Measurements from ENCODE around the gene ASMTL. TPM values are rescaled to one million over a fixed set of nuclear protein-coding genes. Genes with fewer than 3 reads are reported as not detected.
A peak's percentile ranks its signal among the peaks of the same experiment; 100 is the strongest.

The ASMTL gene
- total and polyA plus RNA-seq, 8 donors = 11.2 to 25.9 (median 16.3) TPM

DNA sequence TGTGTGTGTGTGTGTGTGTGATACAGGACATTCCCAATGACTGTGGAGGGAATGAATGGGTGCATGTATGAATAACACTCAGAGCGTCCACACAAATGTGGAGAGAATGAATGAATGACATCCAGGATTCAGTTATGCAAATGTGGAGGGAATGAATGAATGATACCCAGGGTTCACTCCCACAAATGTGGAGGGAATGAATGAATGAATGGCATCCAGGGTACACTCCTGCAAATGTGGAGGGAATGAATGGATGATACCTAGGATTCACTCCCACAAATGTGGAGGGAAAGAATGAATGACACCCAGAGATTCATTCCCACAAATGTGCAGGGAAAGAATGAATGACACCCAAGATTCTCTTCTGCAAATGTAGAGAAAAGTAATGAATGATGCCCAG is 36.0 kb upstream of the ASMTL start:
- H3K9me3 ChIP-seq = no peaks in the 10 kb centered on the region
- no peak for FAIRE-seq

DNA sequence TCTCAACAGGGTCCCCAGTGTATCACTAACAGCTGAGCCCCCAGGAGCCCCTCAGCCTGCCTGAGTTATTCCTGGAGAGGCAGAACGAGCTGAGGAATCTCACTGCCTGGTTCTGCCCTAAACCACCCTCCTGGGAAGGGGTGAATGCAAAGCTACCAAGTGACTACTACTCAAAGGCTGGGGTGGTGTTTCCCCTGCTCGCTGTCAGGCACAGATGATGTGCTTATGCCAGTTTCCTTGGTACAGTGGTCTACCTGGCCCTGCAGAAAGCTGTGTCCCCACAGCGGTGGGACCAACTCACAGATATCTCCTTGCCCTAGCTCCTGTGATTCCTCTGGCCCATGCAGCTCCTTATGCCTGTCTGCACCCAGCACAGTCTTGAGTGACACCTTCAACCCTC is 35.4 kb upstream of the ASMTL start:
- Histone ChIP-seq H3K9me3 (no peaks in the 10 kb centered on the region), H3K4me3 (no peak overlapping the region), H3K27me3 (peaks cover 0 to 8% (median 0%) of the 10 kb centered on the region in 4 donors), H3K4me1 (no peaks in the 10 kb centered on the region), H3K36me3 (no peaks in the 10 kb centered on the region), H3K27ac (no peak overlapping the region)
- no peak for FAIRE-seq
- no peak for ATAC-seq
- TF ChIP-seq, protein P1, sequence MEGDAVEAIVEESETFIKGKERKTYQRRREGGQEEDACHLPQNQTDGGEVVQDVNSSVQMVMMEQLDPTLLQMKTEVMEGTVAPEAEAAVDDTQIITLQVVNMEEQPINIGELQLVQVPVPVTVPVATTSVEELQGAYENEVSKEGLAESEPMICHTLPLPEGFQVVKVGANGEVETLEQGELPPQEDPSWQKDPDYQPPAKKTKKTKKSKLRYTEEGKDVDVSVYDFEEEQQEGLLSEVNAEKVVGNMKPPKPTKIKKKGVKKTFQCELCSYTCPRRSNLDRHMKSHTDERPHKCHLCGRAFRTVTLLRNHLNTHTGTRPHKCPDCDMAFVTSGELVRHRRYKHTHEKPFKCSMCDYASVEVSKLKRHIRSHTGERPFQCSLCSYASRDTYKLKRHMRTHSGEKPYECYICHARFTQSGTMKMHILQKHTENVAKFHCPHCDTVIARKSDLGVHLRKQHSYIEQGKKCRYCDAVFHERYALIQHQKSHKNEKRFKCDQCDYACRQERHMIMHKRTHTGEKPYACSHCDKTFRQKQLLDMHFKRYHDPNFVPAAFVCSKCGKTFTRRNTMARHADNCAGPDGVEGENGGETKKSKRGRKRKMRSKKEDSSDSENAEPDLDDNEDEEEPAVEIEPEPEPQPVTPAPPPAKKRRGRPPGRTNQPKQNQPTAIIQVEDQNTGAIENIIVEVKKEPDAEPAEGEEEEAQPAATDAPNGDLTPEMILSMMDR (IDR thresholded peaks at IDR 0.05) = no peak
- DNase-seq = no peak
- intact Hi-C loops (cut with DNase I) = no loop called here
- 70% methylated on average over 3 of the region's 3 CpGs for WGBS, 2 donors

More for the DNA sequence above, 36.0 kb upstream of the ASMTL start:
- Histone ChIP-seq H3K27me3 (peaks cover 0 to 8% (median 0%) of the 10 kb centered on the region in 4 donors), H3K4me3 (no peak overlapping the region), H3K27ac (no peak overlapping the region), H3K36me3 (no peaks in the 10 kb centered on the region), H3K4me1 (no peaks in the 10 kb centered on the region)
- intact Hi-C loops (cut with DNase I) = no loop called here
- TF ChIP-seq, protein P1 (IDR thresholded peaks at IDR 0.05) = no peak
- DNase-seq (no peak), ATAC-seq (no peak)
- 71 to 79% methylated on average over 1 of the region's 1 CpG for WGBS, 2 donors

DNA sequence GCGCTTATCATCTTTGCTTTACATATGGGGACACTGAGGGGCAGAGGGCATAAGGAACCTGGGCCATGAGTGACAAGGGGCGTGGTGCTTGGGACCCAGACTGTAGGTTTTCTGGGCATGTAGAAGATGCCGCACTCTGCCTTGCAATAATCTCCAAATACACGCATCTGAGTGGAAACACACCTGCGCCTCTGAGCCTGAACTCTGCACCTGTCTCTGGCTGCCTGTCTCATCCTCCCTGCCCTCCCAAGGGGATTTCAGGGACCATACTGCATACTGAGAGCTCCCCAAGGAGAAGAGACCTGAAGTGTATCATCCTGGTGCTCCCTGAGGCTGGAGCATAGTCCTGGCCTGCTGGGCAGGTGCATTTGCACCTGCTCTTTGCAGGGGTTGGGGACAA is 34.7 kb upstream of the ASMTL start:
- no peaks in the 10 kb centered on the region for H3K4me1 ChIP-seq
- H3K4me3 ChIP-seq = no peak overlapping the region
- no peak overlapping the region for H3K27ac ChIP-seq
- TF ChIP-seq, protein P1 (IDR thresholded peaks at IDR 0.05) = no peak
- no peaks in the 10 kb centered on the region for H3K36me3 ChIP-seq
- H3K9me3 ChIP-seq = no peaks in the 10 kb centered on the region
- no peak for FAIRE-seq
- H3K27me3 ChIP-seq = peaks cover 0 to 8% (median 0%) of the 10 kb centered on the region in 4 donors
- ATAC-seq = no peak
- peak in 1 of 6 donors; percentile 8 for DNase-seq
- WGBS, 2 donors = 83 to 85% methylated on average over 5 of the region's 5 CpGs
- intact Hi-C loops (cut with DNase I) = no loop called here

DNA sequence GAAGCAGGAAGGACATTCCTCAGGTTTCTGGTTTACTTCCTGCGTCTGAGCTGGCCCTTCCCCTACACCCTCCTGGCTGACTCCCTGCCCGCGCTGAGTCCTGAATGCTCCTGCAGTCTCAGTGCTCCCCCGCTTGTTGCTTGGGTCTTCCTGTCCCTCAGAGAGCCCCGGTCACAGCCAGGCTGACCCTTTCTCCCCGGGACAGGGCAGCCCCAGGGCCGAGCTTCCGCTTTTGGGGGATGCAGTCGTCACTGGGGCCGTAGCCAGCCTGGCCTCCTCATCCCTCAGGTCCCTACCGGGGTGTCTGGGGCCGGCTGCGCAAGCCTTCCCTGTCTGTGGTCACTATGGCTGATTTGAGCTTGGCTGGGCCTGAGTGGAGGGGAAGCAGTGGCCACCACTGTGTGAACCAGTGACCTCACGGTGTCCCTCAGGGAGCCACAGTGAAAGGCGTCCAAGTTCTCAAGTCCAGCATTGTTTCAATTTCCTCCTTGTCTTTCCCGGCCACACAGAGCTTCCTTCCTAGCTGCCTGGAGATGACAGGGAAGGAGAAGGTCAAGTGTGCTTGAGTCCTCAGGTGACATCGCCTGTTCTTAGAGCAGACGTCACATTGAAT is 34.1 kb upstream of the ASMTL start:
- H3K27ac ChIP-seq = peak overlapping the region in 1 of 4 donors; percentile 33
- H3K27me3 ChIP-seq = peaks cover 0 to 8% (median 0%) of the 10 kb centered on the region in 4 donors
- TF ChIP-seq, protein P1 (IDR thresholded peaks at IDR 0.05) = no peak
- no peaks in the 10 kb centered on the region for H3K36me3 ChIP-seq
- ATAC-seq = peak in 2 of 4 donors; percentile 40 to 41
- DNase-seq = peak in 1 of 6 donors; percentile 20
- no peak overlapping the region for H3K4me3 ChIP-seq
- FAIRE-seq = no peak
- no peaks in the 10 kb centered on the region for H3K4me1 ChIP-seq
- no peaks in the 10 kb centered on the region for H3K9me3 ChIP-seq
- intact Hi-C loops (cut with DNase I) = no loop called here
- 55 to 61% methylated on average over 18 of the region's 18 CpGs for WGBS, 2 donors

DNA sequence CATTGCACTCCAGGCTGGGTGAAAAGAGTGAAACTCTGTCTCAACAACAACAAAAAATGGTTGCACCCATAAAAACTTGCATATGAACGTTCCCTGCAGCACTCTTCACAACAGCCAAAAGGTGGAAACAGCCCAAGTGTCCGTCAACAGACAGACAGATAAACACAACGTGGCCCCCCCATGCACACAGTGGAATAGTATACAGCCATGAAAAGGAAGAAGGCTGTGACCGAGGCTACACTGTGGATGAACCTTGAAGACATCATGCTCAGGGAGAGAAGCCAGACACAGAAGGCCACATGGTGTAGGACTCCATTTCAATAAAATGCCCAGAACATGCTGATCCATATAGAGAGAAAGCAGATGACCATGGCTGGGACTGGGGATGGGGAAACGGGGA is 33.5 kb upstream of the ASMTL start:
- H3K27ac ChIP-seq = no peak overlapping the region
- intact Hi-C loops (cut with DNase I) = no loop called here

More for the DNA sequence above, 33.5 kb upstream of the ASMTL start:
- no peaks in the 10 kb centered on the region for H3K4me1 ChIP-seq
- TF ChIP-seq, protein P1 (IDR thresholded peaks at IDR 0.05) = no peak
- no peaks in the 10 kb centered on the region for H3K36me3 ChIP-seq
- H3K4me3 ChIP-seq = no peak overlapping the region
- ATAC-seq = no peak
- 62 to 70% methylated on average over 5 of the region's 5 CpGs for WGBS, 2 donors
- peaks cover 0 to 8% (median 0%) of the 10 kb centered on the region in 4 donors for H3K27me3 ChIP-seq
- FAIRE-seq = no peak
- no peaks in the 10 kb centered on the region for H3K9me3 ChIP-seq
- DNase-seq = no peak
